HT-29 (cell line): Measurements from ENCODE around the gene TCF7L1. TPM values are rescaled to one million over a fixed set of nuclear protein-coding genes. Genes with fewer than 3 reads are reported as not detected.
"Not testable (repeated sequence)": the region's sequence is repeated elsewhere in the genome, so short reads cannot be mapped to it uniquely, and the experiment has no call there.

Experiments
- DNase-seq: peaks from one replicate; pipeline ENCODE4 v3.0.0-alpha.2; 2015; ENCODE audit warnings: low spot score
- total RNA-seq: library from RNA; depleted of rRNA; stranded (reverse); fragments of >200 nt; shearing (Covaris generic); gene quantifications from 2 replicates; pipeline ENCODE4 v1.2.3, GENCODE V29; 2014

Gene TCF7L1
- total RNA-seq, 1 experiment from 2014 or later = not detected

- no peak for DNase-seq
Measured at GRCh38 chr2:85323351-85323987, 190.3 kb downstream of the TCF7L1 start.

- not testable (repeated sequence) for DNase-seq
Measured at GRCh38 chr2:85323988-85324367, 190.8 kb downstream of the TCF7L1 start.

- DNase-seq = peak; percentile 64
Measured at GRCh38 chr2:85324639-85325465, 191.7 kb downstream of the TCF7L1 start.

- no peak for DNase-seq
Measured at GRCh38 chr2:85325466-85325811, 192.2 kb downstream of the TCF7L1 start.

- DNase-seq = peak; percentile 34
Measured at GRCh38 chr2:85326406-85327159, 193.4 kb downstream of the TCF7L1 start.

GRCh38 chr2:85327160-85327821 is 194.1 kb downstream of the TCF7L1 start:
- DNase-seq = peak; percentile 50

- DNase-seq = peak; percentile 95
Measured at GRCh38 chr2:85327822-85328617, 194.8 kb downstream of the TCF7L1 start, which contains the start of gene TGOLN2. Gene TGOLN2, minus strand, starts transcription at chr2:85327989. Its CDS starts 27 bp downstream, at chr2:85327962.

- no peak for DNase-seq
Measured at GRCh38 chr2:85329181-85329651, 196.0 kb downstream of the TCF7L1 start.

- DNase-seq = not testable (repeated sequence)
Measured at GRCh38 chr2:85329701-85330100, 196.5 kb downstream of the TCF7L1 start.

- DNase-seq = no peak
Measured at GRCh38 chr2:85330839-85331636, 197.8 kb downstream of the TCF7L1 start.

- not testable (repeated sequence) for DNase-seq
Measured at GRCh38 chr2:85333877-85334276, 200.7 kb downstream of the TCF7L1 start.

GRCh38 chr2:85334928-85335327 is 201.7 kb downstream of the TCF7L1 start:
- DNase-seq = no peak

- no peak for DNase-seq
Measured at GRCh38 chr2:85340034-85340892, 207.1 kb downstream of the TCF7L1 start.

GRCh38 chr2:85341269-85342029 is 208.3 kb downstream of the TCF7L1 start:
- DNase-seq = no peak

- no peak for DNase-seq
Measured at GRCh38 chr2:85342156-85342555, 209.0 kb downstream of the TCF7L1 start.

- DNase-seq = not testable (repeated sequence)
Measured at GRCh38 chr2:85343207-85343895, 210.2 kb downstream of the TCF7L1 start.

- DNase-seq = no peak
Measured at GRCh38 chr2:85344356-85344954, 211.3 kb downstream of the TCF7L1 start.
